Keratinocyte (primary cell): Measurements from ENCODE around the gene PLXNA1.

ENCODE experiments used
- CTCF ChIP-seq, 3 experiments: IDR thresholded peaks in 1 of 3; conservative IDR thresholded peaks in 1 of 3; optimal IDR thresholded peaks in 1 of 3; 2 replicates in 2 of 3; 3 replicates in 1 of 3; pipeline versions ENCODE3 to v1.5.1; 2011; ENCODE audit warnings: low read length in 3 of 3, mild to moderate bottlenecking in 3 of 3, moderate library complexity in 2 of 3, control low read depth in 1 of 3, inconsistent platforms in 1 of 3; ENCODE audit not compliant: insufficient read depth in 2 of 3; ENCODE audit errors: extremely low read depth in 1 of 3
- EZH2 ChIP-seq: IDR thresholded peaks from one replicate; pipeline ENCODE4 v1.6.1; 2012; ENCODE audit warnings: inconsistent platforms, mild to moderate bottlenecking, low read length, moderate library complexity

- TF ChIP-seq CTCF (optimal IDR thresholded peaks at IDR 0.05 in 1 of 3, IDR thresholded peaks at IDR 0.05 in 1 of 3, conservative IDR thresholded peaks at IDR 0.05 in 1 of 3; ENCODE audit: extremely low read depth in 1 of 3, insufficient read depth in 2 of 3, low read length in 3 of 3), result no peak
- TF ChIP-seq EZH2, result no peak
These were observed 20.2 kb downstream of the PLXNA1 start for GRCh38 chr3:127003175-127003555.
